ENCODE measurements around the gene ACVR1B.

Gene ACVR1B

DNA sequence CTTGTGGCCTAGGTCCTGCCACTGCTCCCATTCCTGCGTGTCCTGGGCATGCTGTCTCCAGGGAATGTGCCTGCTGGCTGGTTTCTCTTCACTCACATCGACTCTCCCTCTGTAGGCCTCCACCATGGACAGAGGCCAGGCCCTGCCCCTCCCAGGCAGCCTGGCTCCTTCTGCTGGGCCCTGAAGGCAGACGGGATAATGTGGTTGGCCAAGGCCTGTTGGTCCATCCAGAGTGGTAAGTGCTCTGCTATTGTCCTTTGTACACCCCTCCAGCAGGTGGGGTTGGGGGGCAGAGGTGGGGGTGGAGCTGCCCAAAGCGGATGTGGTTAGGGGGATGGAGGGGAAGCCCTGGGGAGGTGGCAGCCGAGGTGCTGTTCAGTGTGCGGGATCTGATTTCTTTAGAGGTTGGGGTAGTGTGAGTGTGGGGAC lies 90.2 kb downstream of the ACVR1B start:
- Histone ChIP-seq H2AK5ac (ENCODE audit: low read length) (no peak overlapping the region), H2BK15ac (replicated peaks; ENCODE audit: low read depth) (no peak overlapping the region), H3K56ac (ENCODE audit: low read length) (no peak overlapping the region), H2BK120ac (ENCODE audit: low read depth, low read length) (no peak overlapping the region), H3K4ac (ENCODE audit: low read depth, low read length) (no peak overlapping the region), H3K4me1 (ENCODE audit: control insufficient read depth, low read depth, low read length) (no peaks in the 10 kb centered on the region), H4K5ac (ENCODE audit: low read length) (no peak overlapping the region), H3K4me3 (ENCODE audit: low read length) (no peak overlapping the region), H3K18ac (ENCODE audit: low read length) (no peak overlapping the region), H3K27ac (ENCODE audit: low read depth, low read length) (no peak overlapping the region), H2BK5ac (ENCODE audit: low read length) (no peak overlapping the region), H3K36me3 (ENCODE audit: control insufficient read depth, insufficient read depth, low read length) (no peaks in the 10 kb centered on the region), H3K79me2 (ENCODE audit: control insufficient read depth, insufficient read depth, low read length) (no peaks in the 10 kb centered on the region), H3K9ac (ENCODE audit: low read length) (no peak overlapping the region), H4K8ac (ENCODE audit: low read depth, low read length) (no peak overlapping the region), H3K79me1 (ENCODE audit: low read length) (peaks cover 9% of the 10 kb centered on the region), H3K27me3 (ENCODE audit: insufficient read depth, low read length, poor library complexity) (no peaks in the 10 kb centered on the region), H3K4me2 (ENCODE audit: low read length) (no peak overlapping the region), H3K23ac (ENCODE audit: low read length) (no peak overlapping the region)
- DNase-seq = peak; percentile 83
- WGBS (ENCODE audit: extremely low coverage, insufficient coverage, low lambda C conversion rate) = no CpG with 5 or more reads among the region's 6 CpGs

DNA sequence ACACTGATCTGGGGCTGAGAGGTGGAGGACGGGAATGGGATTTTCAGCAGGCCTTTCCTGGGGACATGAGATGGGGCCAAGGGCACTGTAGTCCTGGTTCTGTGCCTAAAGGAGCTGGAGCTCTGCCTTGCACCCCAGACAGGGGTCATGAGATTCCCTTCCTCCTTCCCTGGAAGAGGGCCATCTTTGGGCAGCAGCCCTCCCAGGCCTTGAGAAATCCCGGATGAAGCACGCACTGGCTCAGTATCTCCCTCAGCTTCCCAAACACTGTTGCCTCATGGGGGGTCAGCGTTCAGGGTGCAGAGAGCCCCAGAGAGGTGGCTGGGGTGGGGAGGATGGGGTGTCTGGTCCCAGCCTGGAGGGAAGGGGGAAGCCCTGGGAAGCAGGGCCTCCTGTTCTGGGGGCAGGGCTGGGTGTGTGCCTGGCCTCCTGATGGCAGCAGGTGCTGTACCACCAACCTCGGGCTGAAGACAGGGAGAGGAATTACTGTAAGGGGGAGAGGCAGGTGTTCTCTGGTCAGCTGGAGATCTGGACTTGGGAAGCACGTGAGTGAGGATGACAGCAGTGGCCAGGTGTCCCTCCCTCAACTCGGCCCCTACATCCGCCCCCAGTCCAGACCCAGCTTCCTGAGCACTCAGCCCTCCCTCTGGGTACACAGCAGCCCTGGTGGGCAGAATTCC lies 91.3 kb downstream of the ACVR1B start:
- Histone ChIP-seq H3K18ac (ENCODE audit: low read length) (no peak overlapping the region), H2BK15ac (replicated peaks; ENCODE audit: low read depth) (no peak overlapping the region), H3K36me3 (ENCODE audit: control insufficient read depth, insufficient read depth, low read length) (no peaks in the 10 kb centered on the region), H3K4me1 (ENCODE audit: control insufficient read depth, low read depth, low read length) (no peaks in the 10 kb centered on the region), H2BK5ac (ENCODE audit: low read length) (no peak overlapping the region), H2BK120ac (ENCODE audit: low read depth, low read length) (no peak overlapping the region), H3K23ac (ENCODE audit: low read length) (no peak overlapping the region), H3K56ac (ENCODE audit: low read length) (no peak overlapping the region), H3K27ac (ENCODE audit: low read depth, low read length) (no peak overlapping the region), H3K4me2 (ENCODE audit: low read length) (no peak overlapping the region), H3K27me3 (ENCODE audit: insufficient read depth, low read length, poor library complexity) (no peaks in the 10 kb centered on the region), H3K9ac (ENCODE audit: low read length) (no peak overlapping the region), H4K8ac (ENCODE audit: low read depth, low read length) (no peak overlapping the region), H3K79me1 (ENCODE audit: low read length) (peaks cover 9% of the 10 kb centered on the region), H2AK5ac (ENCODE audit: low read length) (no peak overlapping the region), H4K5ac (ENCODE audit: low read length) (no peak overlapping the region), H3K4ac (ENCODE audit: low read depth, low read length) (no peak overlapping the region), H3K4me3 (ENCODE audit: low read length) (no peak overlapping the region), H3K79me2 (ENCODE audit: control insufficient read depth, insufficient read depth, low read length) (no peaks in the 10 kb centered on the region)
- WGBS (ENCODE audit: extremely low coverage, insufficient coverage, low lambda C conversion rate) = no CpG with 5 or more reads among the region's 8 CpGs
- DNase-seq = no peak

DNA sequence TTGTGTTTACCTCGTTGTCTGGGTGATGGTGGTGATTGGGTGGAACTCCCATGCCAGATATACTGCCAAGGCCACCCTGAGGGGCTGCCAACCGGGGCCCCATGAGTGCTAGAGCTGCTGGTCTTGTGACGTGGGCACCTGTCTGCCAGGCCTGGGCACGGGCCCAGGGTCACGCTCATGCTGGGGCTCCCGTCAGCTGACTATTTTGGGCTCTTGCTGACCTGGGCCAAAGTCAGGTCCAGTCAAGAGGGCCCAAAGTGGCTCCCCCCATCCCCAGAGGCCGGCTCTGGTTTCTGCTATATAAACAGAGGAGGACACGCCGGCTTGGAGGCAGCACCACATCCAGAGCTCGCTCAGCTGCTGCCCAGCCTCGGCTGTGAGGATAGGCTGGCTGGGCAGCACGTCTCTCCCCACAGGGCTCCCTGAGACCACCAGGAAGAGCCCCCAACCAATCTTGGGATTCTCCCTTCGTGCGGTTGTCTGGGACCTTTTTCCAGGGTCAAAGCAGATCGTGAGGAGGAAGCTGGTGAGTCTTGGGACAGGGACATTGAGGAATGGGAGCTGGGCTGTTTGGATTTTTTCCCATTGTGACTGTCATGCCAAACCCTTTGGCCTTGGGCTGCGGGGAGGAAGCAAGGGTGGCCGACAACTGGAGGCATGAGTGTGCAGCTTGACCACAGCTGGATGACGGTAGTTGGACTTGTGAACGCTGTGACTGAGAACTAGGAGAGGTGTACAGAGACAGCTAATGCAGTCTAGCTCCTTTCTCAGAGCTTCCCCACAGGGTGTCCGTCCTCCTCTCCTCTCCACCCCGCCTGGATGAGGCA lies 92.1 kb downstream of the ACVR1B start:
- H3K9ac ChIP-seq (ENCODE audit: low read length) = no peak overlapping the region
- H3K4me1 ChIP-seq (ENCODE audit: control insufficient read depth, low read depth, low read length) = no peaks in the 10 kb centered on the region
- no peaks in the 10 kb centered on the region for H3K27me3 ChIP-seq (ENCODE audit: insufficient read depth, low read length, poor library complexity)
- H4K5ac ChIP-seq (ENCODE audit: low read length) = no peak overlapping the region
- peaks cover 9% of the 10 kb centered on the region for H3K79me1 ChIP-seq (ENCODE audit: low read length)
- no peaks in the 10 kb centered on the region for H3K79me2 ChIP-seq (ENCODE audit: control insufficient read depth, insufficient read depth, low read length)
- no peak overlapping the region for H3K4ac ChIP-seq (ENCODE audit: low read depth, low read length)
- H2BK5ac ChIP-seq (ENCODE audit: low read length) = no peak overlapping the region
- H2BK120ac ChIP-seq (ENCODE audit: low read depth, low read length) = no peak overlapping the region
- H3K4me2 ChIP-seq (ENCODE audit: low read length) = no peak overlapping the region
- no peak overlapping the region for H3K4me3 ChIP-seq (ENCODE audit: low read length)
- no peak overlapping the region for H3K23ac ChIP-seq (ENCODE audit: low read length)
- H3K18ac ChIP-seq (ENCODE audit: low read length) = no peak overlapping the region
- DNase-seq = no peak
- H2BK15ac ChIP-seq (replicated peaks; ENCODE audit: low read depth) = no peak overlapping the region
- WGBS (ENCODE audit: extremely low coverage, insufficient coverage, low lambda C conversion rate) = no CpG with 5 or more reads among the region's 21 CpGs
- no peak overlapping the region for H3K27ac ChIP-seq (ENCODE audit: low read depth, low read length)
- no peak overlapping the region for H2AK5ac ChIP-seq (ENCODE audit: low read length)
- no peak overlapping the region for H4K8ac ChIP-seq (ENCODE audit: low read depth, low read length)
- H3K56ac ChIP-seq (ENCODE audit: low read length) = no peak overlapping the region
- H3K36me3 ChIP-seq (ENCODE audit: control insufficient read depth, insufficient read depth, low read length) = no peaks in the 10 kb centered on the region

DNA sequence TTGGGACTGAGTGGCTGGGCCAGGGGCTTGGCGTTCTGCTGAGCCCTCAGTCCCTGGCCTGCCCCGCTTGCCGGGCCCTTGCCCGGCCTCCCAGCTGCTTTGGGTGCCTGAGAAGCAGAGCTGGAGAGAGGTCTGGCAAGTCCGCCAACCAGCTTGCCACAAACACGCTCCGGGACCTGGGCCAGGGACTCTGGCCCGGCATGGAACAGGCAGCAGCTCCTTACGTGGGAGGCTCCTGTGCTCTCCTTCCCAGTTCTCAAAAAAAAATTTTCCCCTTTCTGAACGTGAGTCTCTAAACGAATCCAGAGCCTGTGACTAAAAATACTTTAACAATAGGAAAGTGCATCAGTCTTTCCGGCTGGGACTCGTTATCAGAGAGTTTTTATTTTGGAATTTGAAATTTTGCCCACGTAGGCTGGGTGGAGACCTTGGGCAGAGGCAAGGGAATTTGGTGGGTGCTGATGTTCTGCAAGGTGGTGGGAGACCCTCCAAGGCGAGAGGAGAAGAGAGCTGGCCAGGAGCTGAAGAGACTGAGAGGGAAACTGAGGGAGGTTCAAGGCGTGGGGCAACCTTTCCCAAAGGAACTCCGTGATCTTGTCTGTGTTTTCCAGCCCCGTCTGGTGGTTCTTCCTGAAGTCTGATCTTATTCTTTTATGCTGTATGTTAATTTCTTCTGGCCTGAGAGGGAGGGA lies 92.9 kb downstream of the ACVR1B start:
- H3K27ac ChIP-seq (ENCODE audit: low read depth, low read length) = no peak overlapping the region
- no peak overlapping the region for H3K4ac ChIP-seq (ENCODE audit: low read depth, low read length)
- no peak overlapping the region for H3K23ac ChIP-seq (ENCODE audit: low read length)
- no peak for DNase-seq
- no peaks in the 10 kb centered on the region for H3K27me3 ChIP-seq (ENCODE audit: insufficient read depth, low read length, poor library complexity)
- no peak overlapping the region for H3K4me3 ChIP-seq (ENCODE audit: low read length)
- no peak overlapping the region for H3K18ac ChIP-seq (ENCODE audit: low read length)
- H3K79me1 ChIP-seq (ENCODE audit: low read length) = peaks cover 7% of the 10 kb centered on the region
- WGBS (ENCODE audit: extremely low coverage, insufficient coverage, low lambda C conversion rate) = no CpG with 5 or more reads among the region's 18 CpGs
- no peak overlapping the region for H3K9ac ChIP-seq (ENCODE audit: low read length)
- H3K4me2 ChIP-seq (ENCODE audit: low read length) = no peak overlapping the region
- no peak overlapping the region for H4K8ac ChIP-seq (ENCODE audit: low read depth, low read length)
- H2BK120ac ChIP-seq (ENCODE audit: low read depth, low read length) = no peak overlapping the region
- H3K4me1 ChIP-seq (ENCODE audit: control insufficient read depth, low read depth, low read length) = no peaks in the 10 kb centered on the region
- H2BK15ac ChIP-seq (replicated peaks; ENCODE audit: low read depth) = no peak overlapping the region
- no peaks in the 10 kb centered on the region for H3K36me3 ChIP-seq (ENCODE audit: control insufficient read depth, insufficient read depth, low read length)
- H3K56ac ChIP-seq (ENCODE audit: low read length) = no peak overlapping the region
- no peak overlapping the region for H4K5ac ChIP-seq (ENCODE audit: low read length)
- H2AK5ac ChIP-seq (ENCODE audit: low read length) = no peak overlapping the region
- H2BK5ac ChIP-seq (ENCODE audit: low read length) = no peak overlapping the region
- H3K79me2 ChIP-seq (ENCODE audit: control insufficient read depth, insufficient read depth, low read length) = no peaks in the 10 kb centered on the region

DNA sequence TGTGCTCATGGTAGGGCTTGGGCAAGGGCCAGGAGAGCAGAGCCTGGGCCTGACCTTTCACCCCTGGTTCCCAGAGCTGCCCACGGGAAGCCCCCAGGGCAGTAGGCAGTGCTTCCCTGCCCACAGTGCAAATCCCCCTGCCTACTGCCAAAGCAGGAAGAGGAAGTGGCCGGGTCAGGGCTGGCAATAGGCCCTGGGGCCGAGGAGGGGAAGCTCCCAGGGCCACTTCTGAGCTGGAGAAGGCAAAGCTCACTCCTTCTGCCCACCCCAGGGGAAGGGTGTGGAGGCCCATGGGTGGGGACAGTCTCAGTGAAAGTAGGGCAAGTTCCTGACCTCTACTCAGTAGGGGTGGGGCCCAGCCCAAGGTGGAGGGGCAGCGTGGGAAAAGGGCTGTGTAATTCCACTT lies 94.3 kb downstream of the ACVR1B start:
- no peak overlapping the region for H4K8ac ChIP-seq (ENCODE audit: low read depth, low read length)
- H3K4ac ChIP-seq (ENCODE audit: low read depth, low read length) = no peak overlapping the region
- H3K4me1 ChIP-seq (ENCODE audit: control insufficient read depth, low read depth, low read length) = peaks cover 4% of the 10 kb centered on the region
- WGBS (ENCODE audit: extremely low coverage, insufficient coverage, low lambda C conversion rate) = no CpG with 5 or more reads among the region's 4 CpGs
- no peak overlapping the region for H3K4me2 ChIP-seq (ENCODE audit: low read length)
- no peak overlapping the region for H3K23ac ChIP-seq (ENCODE audit: low read length)
- H3K36me3 ChIP-seq (ENCODE audit: control insufficient read depth, insufficient read depth, low read length) = no peaks in the 10 kb centered on the region
- no peaks in the 10 kb centered on the region for H3K79me2 ChIP-seq (ENCODE audit: control insufficient read depth, insufficient read depth, low read length)
- no peak overlapping the region for H2BK5ac ChIP-seq (ENCODE audit: low read length)
- H3K79me1 ChIP-seq (ENCODE audit: low read length) = no peaks in the 10 kb centered on the region
- no peak for DNase-seq
- H3K18ac ChIP-seq (ENCODE audit: low read length) = no peak overlapping the region
- no peaks in the 10 kb centered on the region for H3K27me3 ChIP-seq (ENCODE audit: insufficient read depth, low read length, poor library complexity)
- H4K5ac ChIP-seq (ENCODE audit: low read length) = no peak overlapping the region
- H3K56ac ChIP-seq (ENCODE audit: low read length) = no peak overlapping the region
- no peak overlapping the region for H2BK120ac ChIP-seq (ENCODE audit: low read depth, low read length)
- no peak overlapping the region for H2BK15ac ChIP-seq (replicated peaks; ENCODE audit: low read depth)
- H3K9ac ChIP-seq (ENCODE audit: low read length) = no peak overlapping the region
- H3K27ac ChIP-seq (ENCODE audit: low read depth, low read length) = no peak overlapping the region
- H2AK5ac ChIP-seq (ENCODE audit: low read length) = no peak overlapping the region
- H3K4me3 ChIP-seq (ENCODE audit: low read length) = no peak overlapping the region

Data from mesendoderm (in vitro differentiated cells).